ENCODE data around the gene PWWP2B. TPM values are rescaled to one million over a fixed set of nuclear protein-coding genes. Genes with fewer than 3 reads are reported as not detected.

PWWP2B gene
- total and polyA plus RNA-seq, 5 experiments from 2014 or later: 1.2 to 10.2 (median 2.9) TPM

DNA sequence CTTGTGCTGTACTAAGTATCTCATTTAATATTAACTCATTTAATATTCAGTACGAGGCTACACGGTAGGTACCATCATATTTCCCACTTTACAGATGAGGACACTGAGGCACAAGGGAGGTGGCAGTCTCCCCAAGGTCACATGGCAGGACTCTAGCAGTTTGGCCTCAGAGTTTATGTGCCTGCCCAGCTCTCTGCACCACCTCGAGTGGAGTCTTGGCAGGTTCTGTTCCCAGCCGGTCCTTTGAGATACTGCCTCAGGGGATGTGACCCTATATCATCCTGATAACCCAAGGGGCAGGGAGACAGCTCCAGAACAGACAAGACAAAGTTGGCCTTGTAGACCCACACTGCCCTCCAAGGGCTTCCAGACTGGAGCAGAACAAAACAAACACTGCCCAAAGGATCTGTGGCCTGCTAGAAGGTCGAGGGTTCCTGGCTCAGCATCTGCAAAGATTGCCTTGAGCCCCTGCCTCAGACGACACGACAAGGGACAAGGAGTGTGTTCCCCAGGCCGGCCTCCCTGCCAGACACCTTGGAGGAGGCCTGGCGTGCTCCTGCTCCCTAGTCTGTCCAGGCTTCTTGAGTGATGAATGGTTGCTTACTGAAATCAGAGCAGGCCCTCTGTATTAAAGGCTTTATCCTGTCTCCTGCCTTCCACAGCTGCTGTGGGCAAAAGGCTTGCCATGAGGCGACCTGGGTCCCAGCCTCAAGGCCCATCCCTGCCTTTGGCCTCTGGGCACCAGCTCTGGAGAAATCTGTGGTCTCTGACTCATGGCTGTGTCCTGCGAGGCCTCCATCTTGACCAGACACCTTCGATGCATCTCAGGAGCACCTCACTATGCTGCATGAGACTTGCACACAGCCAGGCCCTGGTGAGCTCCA lies 3.9 kb upstream of the PWWP2B start:
- ATAC-seq: no peak
- peak overlapping the region; percentile 6 to 92 (median 82) for H3K27ac Mint-ChIP-seq
- POLR2A ChIA-PET: interaction anchor here (3.7 kb wide), 1 partner anchor 54 kb away, joined by 15 read pairs; no protein-coding TSS in a partner anchor
- H3K9me3 Mint-ChIP-seq: peaks cover 0 to 13% (median 0%) of the 10 kb centered on the region in 9 donors
- peaks cover 12 to 26% (median 17%) of the 10 kb centered on the region in 4 donors for H3K4me1 Mint-ChIP-seq
- H3K27me3 Mint-ChIP-seq: no peaks in the 10 kb centered on the region
- no peaks in the 10 kb centered on the region for H3K36me3 Mint-ChIP-seq
- peak overlapping the region in 1 of 10 donors; percentile 12 for H3K4me3 Mint-ChIP-seq
- peak in 1 of 10 donors; percentile 44 for DNase-seq

DNA sequence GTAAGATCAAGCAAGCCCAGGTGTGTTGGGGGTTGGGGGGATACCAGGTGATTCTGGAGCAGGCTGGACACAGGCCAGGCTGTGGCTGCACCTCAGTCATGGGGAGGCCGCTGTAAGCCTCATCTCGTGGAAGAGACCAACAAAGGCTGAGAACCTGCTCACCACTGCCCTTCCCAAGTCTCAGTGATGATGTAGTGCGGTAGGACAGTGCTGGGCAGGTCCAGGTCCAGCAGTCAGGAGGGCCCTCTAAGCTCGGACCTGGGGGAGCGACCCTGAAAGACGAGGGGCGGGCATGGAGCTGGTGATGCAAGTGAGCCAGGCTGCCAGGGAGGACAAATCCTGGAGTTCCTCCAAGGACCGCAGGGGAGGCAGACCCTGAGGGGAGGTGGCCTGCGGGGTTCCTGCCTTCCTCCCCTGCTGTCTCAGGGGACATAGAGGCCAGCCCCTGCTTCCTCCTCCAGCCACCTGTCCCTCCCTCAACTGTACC lies 3.3 kb upstream of the PWWP2B start:
- Mint-ChIP-seq H3K9me3 (peaks cover 0 to 13% (median 0%) of the 10 kb centered on the region in 9 donors), H3K4me1 (peaks cover 12 to 33% (median 20%) of the 10 kb centered on the region in 4 donors), H3K36me3 (no peaks in the 10 kb centered on the region), H3K4me3 (peak overlapping the region in 1 of 10 donors; percentile 12), H3K27ac (peak overlapping the region; percentile 6 to 92 (median 82)), H3K27me3 (no peaks in the 10 kb centered on the region)
- ATAC-seq: no peak
- peak in 1 of 10 donors; percentile 35 for DNase-seq
- POLR2A ChIA-PET: interaction anchor here (3.7 kb wide), 1 partner anchor 53 kb away, joined by 15 read pairs; no protein-coding TSS in a partner anchor

DNA sequence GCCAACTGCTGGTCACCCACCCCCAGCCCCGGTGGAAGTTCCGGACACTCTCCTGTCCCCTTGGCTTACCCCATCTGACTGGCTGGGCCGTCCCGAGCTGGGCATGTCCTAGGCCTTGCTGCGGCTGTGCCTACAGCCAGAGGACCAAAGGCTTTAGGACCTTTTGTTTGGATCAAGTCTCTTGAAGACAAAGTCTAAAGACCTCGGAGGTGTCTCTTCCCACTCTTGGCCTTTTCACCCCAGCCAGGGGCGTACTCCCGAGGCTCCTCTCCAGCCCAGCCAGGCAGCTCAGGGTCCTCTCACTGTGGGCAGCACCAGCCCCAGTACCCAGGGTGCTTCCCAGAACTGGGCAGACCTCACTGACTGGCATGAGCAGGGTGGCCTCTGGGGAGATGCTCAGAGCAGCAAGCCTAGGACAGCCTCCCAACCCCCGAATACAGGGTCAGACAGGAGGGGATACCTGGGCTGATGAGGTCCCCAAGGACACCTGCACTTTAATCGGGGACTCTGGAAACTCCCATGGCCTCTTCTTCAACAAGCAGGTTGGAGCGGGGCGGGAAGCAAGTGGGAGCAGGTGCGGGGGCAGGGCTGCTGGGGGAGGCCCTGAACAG lies 2.7 kb upstream of the PWWP2B start:
- Mint-ChIP-seq H3K9me3 (peaks cover 0 to 13% (median 0%) of the 10 kb centered on the region in 9 donors), H3K4me3 (peak overlapping the region in 5 of 10 donors; percentile 19 to 46 (median 35)), H3K4me1 (peaks cover 12 to 38% (median 24%) of the 10 kb centered on the region in 4 donors), H3K27me3 (no peaks in the 10 kb centered on the region), H3K27ac (peak overlapping the region; percentile 6 to 82 (median 68)), H3K36me3 (no peaks in the 10 kb centered on the region)
- ATAC-seq (no peak), DNase-seq (peak in 1 of 10 donors; percentile 52)
- POLR2A ChIA-PET: interaction anchor here (3.7 kb wide), 1 partner anchor 53 kb away, joined by 15 read pairs; no protein-coding TSS in a partner anchor

DNA sequence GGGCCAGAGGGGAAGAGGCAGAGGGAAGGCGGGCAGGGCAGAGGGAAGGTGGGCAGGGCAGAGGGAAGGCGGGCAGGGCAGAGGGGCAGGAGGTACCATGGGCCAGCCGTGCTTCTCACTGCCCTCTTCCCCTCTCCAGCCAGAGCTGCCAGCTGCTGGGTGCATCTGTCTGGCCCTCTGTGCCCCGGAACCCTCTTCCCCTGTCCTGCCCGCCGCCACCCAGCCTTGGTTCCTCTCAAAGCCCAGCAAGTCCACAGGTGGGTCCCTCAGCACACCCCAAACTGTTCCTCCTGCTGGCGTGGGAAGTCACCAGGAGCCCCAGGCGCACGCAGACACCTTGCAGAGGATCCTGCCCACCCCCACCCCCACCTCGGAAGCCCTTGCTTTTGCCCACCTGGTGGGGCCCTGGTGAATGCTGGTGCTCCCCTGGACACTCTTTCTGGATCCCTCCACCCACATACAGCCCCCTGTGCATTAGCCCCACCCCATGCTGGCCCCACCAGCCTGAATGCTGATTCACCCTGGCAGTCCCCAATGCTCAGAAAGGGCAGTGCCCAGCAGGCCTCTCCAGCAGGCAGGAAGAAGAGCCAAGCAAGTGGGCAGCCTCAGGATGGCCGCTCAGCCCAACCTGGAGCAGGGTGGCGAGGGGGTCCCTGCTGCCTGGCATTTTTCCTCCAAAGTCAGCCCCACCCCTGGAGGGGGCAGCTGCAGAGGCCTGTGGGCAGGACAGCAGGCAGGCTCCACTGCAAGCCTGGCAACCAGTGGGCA lies 1.9 kb upstream of the PWWP2B start:
- peak overlapping the region; percentile 6 to 73 (median 36) for H3K4me3 Mint-ChIP-seq
- H3K9me3 Mint-ChIP-seq: peaks cover 0 to 13% (median 0%) of the 10 kb centered on the region in 9 donors
- H3K27me3 Mint-ChIP-seq: no peaks in the 10 kb centered on the region
- H3K27ac Mint-ChIP-seq: peak overlapping the region; percentile 6 to 92 (median 76)
- no peaks in the 10 kb centered on the region for H3K36me3 Mint-ChIP-seq
- DNase-seq: peak in 1 of 10 donors; percentile 59
- ATAC-seq: no peak
- H3K4me1 Mint-ChIP-seq: peaks cover 16 to 46% (median 31%) of the 10 kb centered on the region in 4 donors
- POLR2A ChIA-PET: interaction anchor here (0.7 kb wide), 1 partner anchor 150 kb away, joined by 3 read pairs; no protein-coding TSS in a partner anchor

DNA sequence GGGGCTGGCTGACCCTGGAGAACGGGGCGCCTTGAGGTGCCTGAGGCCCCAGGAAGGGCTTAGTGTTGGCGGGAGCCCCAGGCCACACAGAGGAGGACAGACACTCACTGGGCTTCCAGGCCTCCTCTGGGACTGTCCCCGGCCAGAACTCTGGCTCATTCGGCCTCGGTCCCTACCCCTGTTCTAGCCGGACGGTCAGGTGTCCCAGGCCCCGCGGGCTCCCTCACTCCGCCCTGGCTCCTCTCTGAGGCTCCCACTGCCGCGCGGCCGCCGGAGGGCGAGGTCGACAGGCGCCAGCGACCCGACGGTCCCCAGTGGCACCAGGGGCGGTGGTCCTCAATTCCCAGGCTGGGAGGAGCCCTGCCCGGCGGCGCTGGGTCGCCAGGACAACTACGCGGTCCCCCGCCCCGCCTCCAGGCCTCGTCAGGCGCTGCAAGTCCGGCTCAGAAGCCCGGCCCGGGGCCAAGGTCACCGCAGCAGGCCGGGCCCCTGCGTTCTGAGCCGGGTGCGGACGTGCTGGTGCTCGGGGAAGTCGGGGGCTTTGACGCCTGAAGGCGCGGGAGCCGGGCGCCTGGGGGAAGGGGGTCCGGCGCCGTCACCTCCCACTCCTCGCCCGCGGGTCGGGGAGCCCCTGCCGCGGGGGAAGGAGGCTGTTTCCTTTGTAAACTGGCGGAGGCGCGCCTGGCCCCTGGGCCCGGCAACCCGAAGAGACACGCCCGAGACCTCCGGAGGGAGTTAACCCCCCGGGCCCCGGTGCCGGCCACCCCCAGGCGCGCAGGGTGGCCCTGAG lies 1.1 kb upstream of the PWWP2B start:
- Mint-ChIP-seq H3K27ac (peak overlapping the region in 5 of 10 donors; percentile 6 to 92 (median 53)), H3K27me3 (no peaks in the 10 kb centered on the region), H3K9me3 (peaks cover 0 to 13% (median 0%) of the 10 kb centered on the region in 9 donors), H3K4me3 (peak overlapping the region in 3 of 10 donors; percentile 14 to 35 (median 22)), H3K4me1 (peaks cover 18 to 51% (median 36%) of the 10 kb centered on the region in 4 donors), H3K36me3 (no peaks in the 10 kb centered on the region)
- DNase-seq (peak in 4 of 10 donors; percentile 29 to 71 (median 40)), ATAC-seq (peak; percentile 26 to 51)
- POLR2A ChIA-PET: interaction anchor here (0.7 to 2.9 kb wide), 2 partner anchors 51 to 150 kb away, joined by 3 to 46 read pairs; no protein-coding TSS in a partner anchor

DNA sequence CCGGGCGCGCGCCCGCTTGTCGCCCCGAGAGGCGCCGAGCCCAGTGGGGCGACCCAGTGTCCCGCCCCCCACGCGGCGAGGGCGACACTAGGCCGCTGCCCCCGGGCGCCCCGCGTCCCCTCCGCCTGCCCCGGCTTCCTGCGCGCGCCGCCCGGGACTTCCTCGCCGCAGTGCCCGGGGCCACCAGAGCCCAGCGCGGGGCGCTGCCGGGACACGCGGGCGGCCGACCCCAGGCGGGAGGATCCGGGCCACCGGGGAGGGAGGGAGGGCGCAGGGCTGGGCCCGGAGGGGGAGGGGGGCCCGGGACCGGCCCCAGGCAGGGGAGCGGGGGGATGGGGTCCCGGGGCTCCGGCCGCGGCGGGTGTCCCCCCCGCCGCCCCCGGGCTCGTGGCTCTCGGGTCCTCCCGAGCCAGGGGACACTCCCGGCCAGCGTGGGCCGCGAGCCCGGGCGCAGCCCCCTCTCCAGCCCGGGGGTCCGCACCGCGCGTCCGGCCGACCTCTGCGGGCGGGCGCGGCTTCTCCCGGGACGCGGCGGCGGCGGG lies 435 bp upstream of the PWWP2B start:
- no peaks in the 10 kb centered on the region for H3K36me3 Mint-ChIP-seq
- DNase-seq (peak; percentile 53 to 80 (median 68)), ATAC-seq (peak; percentile 79 to 82)
- POLR2A ChIA-PET: interaction anchor here (0.7 to 2.9 kb wide), 2 partner anchors 47 to 50 kb away, joined by 5 to 46 read pairs; no protein-coding TSS in a partner anchor
- H3K9me3 Mint-ChIP-seq: peaks cover 0 to 12% (median 0%) of the 10 kb centered on the region in 9 donors
- H3K27ac Mint-ChIP-seq: no peak overlapping the region
- peaks cover 18 to 51% (median 38%) of the 10 kb centered on the region in 4 donors for H3K4me1 Mint-ChIP-seq
- H3K27me3 Mint-ChIP-seq: no peaks in the 10 kb centered on the region
- peak overlapping the region in 1 of 10 donors; percentile 35 for H3K4me3 Mint-ChIP-seq

DNA sequence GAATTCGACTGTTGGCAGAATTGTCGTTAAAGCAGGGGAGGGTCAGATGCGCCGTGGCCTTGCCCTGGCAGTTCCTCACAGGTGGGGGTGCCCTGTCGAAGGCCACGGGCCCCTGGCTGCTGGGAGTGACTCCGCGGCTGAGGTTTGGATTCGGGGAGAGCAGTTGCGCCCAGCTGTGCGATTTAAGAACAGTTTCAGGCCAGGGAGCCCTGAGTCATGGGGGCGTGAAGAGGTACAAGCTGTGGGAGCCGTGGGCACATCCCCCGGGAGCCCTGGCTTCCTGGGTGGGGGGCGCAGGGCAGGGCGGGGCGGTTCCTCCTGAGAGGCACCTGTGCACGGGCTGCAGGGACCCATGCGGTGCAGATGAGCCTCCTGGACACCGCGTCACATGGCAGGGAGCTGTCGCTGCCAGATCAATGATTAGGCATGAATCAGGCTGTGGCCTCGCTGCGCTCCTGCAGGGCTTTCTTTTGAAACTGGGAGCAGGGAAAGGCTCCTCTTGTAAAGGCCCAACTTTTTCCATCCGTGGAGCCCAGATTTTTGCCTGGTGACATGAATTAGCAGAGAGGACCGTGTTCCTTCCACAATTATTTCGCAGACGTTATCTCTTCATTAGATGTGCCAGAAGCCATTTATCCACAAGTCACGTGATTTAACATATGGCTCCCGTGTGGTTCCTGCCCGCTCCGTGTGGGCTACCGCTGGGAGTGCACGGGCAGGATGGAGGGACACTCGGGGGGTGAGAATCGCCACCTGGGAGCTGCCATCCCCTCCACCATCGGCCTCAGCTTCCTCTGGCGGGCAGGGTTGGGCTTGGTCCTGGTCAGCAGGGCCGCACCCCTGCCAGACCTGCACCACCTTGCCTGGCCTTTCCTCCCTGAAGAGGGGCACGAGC lies 918 bp downstream of the PWWP2B start:
- POLR2A ChIA-PET: interaction anchor here (1.2 to 2.9 kb wide), 3 partner anchors 9 to 54 kb away, joined by 3 to 46 read pairs (median 8); no protein-coding TSS in a partner anchor
- H3K4me3 Mint-ChIP-seq: peak overlapping the region; percentile 83 to 92 (median 88)
- peak; percentile 8 to 23 for ATAC-seq
- no peaks in the 10 kb centered on the region for H3K27me3 Mint-ChIP-seq
- peak in 7 of 10 donors; percentile 15 to 64 (median 38) for DNase-seq
- peaks cover 10 to 51% (median 40%) of the 10 kb centered on the region in 4 donors for H3K4me1 Mint-ChIP-seq
- H3K36me3 Mint-ChIP-seq: no peaks in the 10 kb centered on the region
- H3K27ac Mint-ChIP-seq: peak overlapping the region; percentile 77 to 95 (median 89)
- no peaks in the 10 kb centered on the region for H3K9me3 Mint-ChIP-seq

DNA sequence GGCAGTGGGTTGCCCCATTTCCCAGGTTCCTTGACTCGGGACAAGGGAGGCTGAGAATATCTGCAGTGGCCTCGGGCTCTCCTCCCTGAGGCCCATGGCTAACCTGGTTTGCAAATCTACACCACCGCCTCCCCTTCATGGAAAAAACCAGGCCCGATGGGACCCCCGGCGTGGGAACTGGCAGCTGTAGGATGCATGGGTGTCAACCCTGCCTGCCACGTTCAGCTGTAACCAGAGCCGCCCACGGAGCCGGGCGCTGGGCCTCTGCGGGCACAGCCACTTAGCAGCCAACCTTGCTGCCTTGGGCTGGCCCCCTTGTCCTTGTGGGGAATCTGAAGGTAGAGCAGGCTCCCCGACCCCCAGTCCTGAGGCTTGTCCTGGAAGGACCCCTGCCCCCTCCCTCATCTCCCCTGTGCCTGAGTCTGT lies 1.6 kb downstream of the PWWP2B start:
- H3K27me3 Mint-ChIP-seq: no peaks in the 10 kb centered on the region
- POLR2A ChIA-PET: interaction anchor here (1.2 to 2.9 kb wide), 3 partner anchors 9 to 54 kb away, joined by 3 to 46 read pairs (median 8); no protein-coding TSS in a partner anchor
- DNase-seq: peak in 1 of 10 donors; percentile 59

DNA sequence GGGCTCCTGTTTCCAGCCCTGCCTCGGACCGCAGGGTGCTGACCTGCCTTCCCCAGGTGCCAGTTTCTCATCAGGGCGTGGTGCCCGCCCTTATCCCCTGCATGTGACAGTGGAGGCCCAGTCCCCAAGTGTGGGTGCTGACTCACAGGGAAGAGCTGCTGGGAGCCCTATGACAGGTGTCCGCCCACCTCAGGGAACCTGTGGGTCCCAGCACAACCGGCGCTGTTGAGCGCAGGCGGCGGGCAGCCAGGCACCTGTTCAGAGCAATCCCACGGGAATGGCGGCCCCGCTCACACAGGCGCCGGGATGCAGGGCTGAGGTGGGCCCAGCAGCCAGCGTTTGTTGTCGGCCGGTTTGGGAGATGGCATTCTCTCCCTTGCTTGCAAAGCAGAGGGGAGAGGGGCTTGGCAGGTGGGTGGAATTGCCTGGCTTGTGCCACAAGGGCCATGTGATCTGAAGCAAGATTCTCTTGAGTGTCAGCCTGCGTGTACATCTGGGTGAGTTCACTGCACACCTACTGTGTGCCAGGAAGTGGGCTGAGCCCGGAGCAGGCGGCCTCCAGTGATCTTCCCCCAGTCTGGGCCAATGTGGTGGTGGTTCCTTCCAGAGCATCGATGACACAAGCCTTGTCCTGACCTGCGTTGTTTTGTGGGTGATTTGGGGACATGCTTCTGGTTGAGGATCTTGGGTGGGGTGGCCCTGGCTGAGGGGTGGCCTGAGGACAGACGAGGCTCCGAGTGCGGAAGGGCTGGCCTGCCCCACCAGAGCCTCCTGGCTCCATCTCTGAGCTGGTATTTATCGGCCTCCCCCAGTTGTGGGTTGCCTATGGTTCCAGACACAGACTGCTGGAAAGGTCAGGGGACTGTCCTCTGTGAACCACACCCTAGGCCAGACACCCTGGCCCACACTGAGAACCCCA lies 2.4 kb downstream of the PWWP2B start:
- Mint-ChIP-seq H3K4me3 (peak overlapping the region; percentile 14 to 92 (median 58)), H3K4me1 (peaks cover 9 to 48% (median 39%) of the 10 kb centered on the region in 4 donors), H3K9me3 (no peaks in the 10 kb centered on the region), H3K27ac (peak overlapping the region; percentile 35 to 84 (median 72)), H3K27me3 (no peaks in the 10 kb centered on the region), H3K36me3 (peaks cover 0 to 2% (median 0%) of the 10 kb centered on the region in 3 donors)
- DNase-seq (peak in 1 of 10 donors; percentile 50), ATAC-seq (no peak)
- POLR2A ChIA-PET: interaction anchor here (1.2 to 2.9 kb wide), 2 partner anchors 47 to 48 kb away, joined by 5 to 46 read pairs; no protein-coding TSS in a partner anchor

More for the DNA sequence above, 1.6 kb downstream of the PWWP2B start:
- Mint-ChIP-seq H3K4me3 (peak overlapping the region in 9 of 10 donors; percentile 22 to 92 (median 86)), H3K4me1 (peaks cover 11 to 53% (median 40%) of the 10 kb centered on the region in 4 donors), H3K27ac (peak overlapping the region in 5 of 10 donors; percentile 40 to 84 (median 52)), H3K9me3 (no peaks in the 10 kb centered on the region), H3K36me3 (peaks cover 0 to 2% (median 0%) of the 10 kb centered on the region in 3 donors)
- ATAC-seq: no peak
